Measurements from ENCODE around the gene ZNF335.

Gene ZNF335

GRCh38 chr20:45952861-45953260, 19.1 kb downstream of the ZNF335 start:
- in situ Hi-C loops (cut with MboI; ENCODE audit: low sequenced_read_pairs) = no loop called here

DNA sequence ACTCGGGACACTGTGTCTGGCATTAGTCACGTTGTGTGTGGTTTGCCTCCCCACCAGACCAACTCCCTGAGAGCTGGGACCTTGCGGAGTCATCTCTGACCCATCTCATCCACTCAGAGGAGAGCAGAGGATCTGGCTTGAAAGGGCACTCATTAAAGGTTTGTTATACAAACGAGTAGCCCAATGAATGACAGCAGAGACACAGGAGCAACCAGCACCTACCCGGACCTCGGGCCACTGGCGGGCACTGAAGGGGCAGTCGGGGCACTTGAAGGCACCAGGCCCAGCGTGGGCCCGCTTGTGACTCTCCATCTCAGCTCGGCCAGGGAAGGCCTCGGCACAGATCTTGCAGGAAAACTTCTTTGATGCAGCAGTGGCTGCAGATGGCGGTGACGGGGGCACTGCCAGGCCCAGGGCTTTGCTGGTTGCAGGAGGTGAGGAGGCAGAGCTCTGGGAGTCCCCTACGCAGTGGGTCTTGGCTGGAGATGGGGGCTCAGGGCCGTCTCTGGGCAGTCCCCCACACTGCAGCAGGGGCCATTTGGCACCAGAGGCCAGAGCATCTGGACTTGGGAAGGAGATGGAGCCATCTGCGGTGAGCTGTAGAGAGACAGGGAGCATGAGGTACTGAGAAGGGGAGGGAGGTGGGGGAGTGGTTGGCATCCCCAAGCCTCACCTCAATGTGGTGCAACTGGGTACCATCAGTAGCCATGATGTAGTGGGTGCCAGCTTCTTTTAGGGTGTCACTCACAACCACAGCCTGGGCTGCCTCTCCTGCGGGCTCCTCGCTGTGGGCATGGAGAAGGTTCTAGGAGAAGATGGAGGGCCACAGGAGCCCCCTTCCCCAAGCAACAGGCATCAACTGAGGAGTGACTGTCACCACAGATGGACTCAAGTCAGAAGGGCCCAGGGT, 19.8 kb downstream of the ZNF335 start:
- in situ Hi-C loops (cut with MboI; ENCODE audit: low sequenced_read_pairs) = no loop called here

- in situ Hi-C loops (cut with MboI; ENCODE audit: low sequenced_read_pairs) = no loop called here
Measured at GRCh38 chr20:45950330-45950646, 21.7 kb downstream of the ZNF335 start.

DNA sequence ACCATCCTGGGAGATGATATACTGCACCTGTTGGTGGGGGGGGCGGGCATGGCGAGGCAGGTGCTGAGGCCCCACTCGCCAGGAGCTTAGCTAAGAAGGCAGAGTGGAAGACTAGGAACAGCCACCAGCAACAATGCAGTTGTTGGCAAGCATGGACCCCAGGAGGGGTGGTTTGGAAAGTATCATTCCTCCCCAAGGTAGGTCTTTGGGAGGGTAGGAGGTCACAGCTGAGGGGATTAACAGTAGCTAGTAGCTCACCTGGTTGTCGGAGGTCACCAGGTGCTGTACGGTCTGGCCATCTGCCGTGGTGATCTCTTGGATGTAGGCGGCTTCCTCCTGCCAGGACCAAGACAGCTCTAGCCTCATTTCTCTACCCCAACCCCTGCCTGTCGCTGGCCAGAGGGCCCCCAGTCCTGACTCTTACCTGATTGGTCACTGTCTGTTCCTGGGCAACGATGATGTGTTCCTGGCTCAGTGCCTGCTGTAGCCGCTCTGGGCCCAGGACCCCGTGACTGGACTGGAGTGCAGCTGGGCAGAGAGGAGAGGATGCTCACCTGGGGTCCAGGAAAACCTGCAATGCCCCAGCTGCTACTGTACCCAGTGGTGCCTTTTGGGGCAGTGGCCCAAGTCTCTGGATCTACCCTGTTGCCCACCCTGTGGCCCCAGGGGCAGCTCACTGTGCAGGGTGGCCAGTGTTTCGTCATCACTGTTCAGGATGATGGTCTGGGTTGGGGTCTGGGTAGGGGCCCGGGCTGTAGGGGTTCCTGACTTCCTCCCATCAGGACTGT, 22.3 kb downstream of the ZNF335 start:
- in situ Hi-C loops (cut with MboI; ENCODE audit: low sequenced_read_pairs) = no loop called here

- in situ Hi-C loops (cut with MboI; ENCODE audit: low sequenced_read_pairs) = no loop called here
Measured at GRCh38 chr20:45948742-45949541, 23.1 kb downstream of the ZNF335 start.

GRCh38 chr20:45948261-45948733, 23.7 kb downstream of the ZNF335 start:
- in situ Hi-C loops (cut with MboI; ENCODE audit: low sequenced_read_pairs) = no loop called here

DNA sequence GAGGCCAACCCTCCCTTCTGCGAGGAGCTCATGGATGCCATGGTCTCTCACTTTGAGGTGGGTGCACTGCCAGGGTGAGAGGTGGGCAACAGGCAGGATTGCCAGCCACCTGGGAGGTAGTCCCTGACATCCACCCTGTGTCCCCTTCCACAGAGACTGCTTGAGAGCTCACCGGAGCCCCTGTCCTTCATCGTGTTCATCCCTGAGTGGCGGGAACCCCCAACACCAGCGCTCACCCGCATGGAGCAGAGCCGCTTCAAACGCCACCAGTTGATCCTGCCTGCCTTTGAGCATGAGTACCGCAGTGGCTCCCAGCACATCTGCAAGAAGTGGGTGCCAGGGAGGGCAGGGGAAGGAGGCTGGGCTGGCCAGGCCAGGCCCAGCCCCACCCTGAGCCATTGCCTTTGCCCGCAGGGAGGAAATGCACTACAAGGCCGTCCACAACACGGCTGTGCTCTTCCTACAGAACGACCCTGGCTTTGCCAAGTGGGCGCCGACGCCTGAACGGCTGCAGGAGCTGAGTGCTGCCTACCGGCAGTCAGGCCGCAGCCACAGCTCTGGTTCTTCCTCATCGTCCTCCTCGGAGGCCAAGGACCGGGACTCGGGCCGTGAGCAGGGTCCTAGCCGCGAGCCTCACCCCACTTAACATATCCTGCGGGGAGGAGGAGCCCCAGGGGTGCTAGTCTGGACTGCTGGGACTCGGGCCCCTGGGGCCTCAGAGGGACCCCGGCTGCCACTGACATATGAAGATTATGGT, 24.7 kb downstream of the ZNF335 start:
- in situ Hi-C loops (cut with MboI; ENCODE audit: low sequenced_read_pairs) = no loop called here

- in situ Hi-C loops (cut with MboI; ENCODE audit: low sequenced_read_pairs) = no loop called here
Measured at GRCh38 chr20:45946149-45946970, 25.6 kb downstream of the ZNF335 start.

GRCh38 chr20:45945678-45946148, 26.3 kb downstream of the ZNF335 start:
- in situ Hi-C loops (cut with MboI; ENCODE audit: low sequenced_read_pairs) = no loop called here

DNA sequence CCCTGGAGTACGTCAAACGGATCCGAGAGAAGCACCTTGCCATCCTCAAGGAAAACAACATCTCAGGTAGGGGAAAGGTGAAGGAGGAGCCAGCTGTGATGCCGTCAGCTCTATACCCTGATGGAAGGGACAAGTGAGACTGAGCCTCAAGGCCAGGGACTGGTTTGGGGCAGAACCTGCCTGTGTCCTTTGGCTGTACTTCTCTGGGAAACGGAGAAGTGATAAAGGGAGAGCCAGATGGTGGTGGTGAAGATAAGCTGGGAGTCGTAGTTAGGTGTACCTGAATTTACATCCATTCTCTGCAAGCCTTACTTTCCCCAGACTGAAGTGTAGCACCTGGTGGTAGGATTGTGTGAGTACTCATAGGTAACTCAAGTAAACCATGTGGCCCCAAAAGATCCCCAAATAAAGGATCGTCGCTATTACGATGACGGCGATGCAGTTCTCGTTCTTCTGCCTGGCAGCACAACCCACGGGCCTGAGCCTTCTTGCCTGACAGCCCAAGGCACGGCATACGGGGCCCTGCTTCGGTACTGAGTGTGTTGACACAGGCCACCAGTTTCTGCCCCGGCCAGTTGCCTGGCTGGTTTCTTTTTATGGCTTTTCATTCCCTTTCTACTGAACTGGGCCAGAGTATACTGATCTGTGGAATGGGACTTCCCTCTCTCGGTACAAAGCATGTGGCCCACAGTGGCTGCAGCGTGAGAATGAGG, 26.9 kb downstream of the ZNF335 start:
- in situ Hi-C loops (cut with MboI; ENCODE audit: low sequenced_read_pairs) = no loop called here

GRCh38 chr20:45944151-45944964, 27.6 kb downstream of the ZNF335 start:
- in situ Hi-C loops (cut with MboI; ENCODE audit: low sequenced_read_pairs) = no loop called here

- in situ Hi-C loops (cut with MboI; ENCODE audit: low sequenced_read_pairs) = no loop called here
Measured at GRCh38 chr20:45943613-45944012, 28.4 kb downstream of the ZNF335 start.

GRCh38 chr20:45940469-45940868, 31.5 kb downstream of the ZNF335 start:
- in situ Hi-C loops (cut with MboI; ENCODE audit: low sequenced_read_pairs) = no loop called here

- in situ Hi-C loops (cut with MboI; ENCODE audit: low sequenced_read_pairs) = no loop called here
Measured at GRCh38 chr20:45940053-45940452, 31.9 kb downstream of the ZNF335 start.

DNA sequence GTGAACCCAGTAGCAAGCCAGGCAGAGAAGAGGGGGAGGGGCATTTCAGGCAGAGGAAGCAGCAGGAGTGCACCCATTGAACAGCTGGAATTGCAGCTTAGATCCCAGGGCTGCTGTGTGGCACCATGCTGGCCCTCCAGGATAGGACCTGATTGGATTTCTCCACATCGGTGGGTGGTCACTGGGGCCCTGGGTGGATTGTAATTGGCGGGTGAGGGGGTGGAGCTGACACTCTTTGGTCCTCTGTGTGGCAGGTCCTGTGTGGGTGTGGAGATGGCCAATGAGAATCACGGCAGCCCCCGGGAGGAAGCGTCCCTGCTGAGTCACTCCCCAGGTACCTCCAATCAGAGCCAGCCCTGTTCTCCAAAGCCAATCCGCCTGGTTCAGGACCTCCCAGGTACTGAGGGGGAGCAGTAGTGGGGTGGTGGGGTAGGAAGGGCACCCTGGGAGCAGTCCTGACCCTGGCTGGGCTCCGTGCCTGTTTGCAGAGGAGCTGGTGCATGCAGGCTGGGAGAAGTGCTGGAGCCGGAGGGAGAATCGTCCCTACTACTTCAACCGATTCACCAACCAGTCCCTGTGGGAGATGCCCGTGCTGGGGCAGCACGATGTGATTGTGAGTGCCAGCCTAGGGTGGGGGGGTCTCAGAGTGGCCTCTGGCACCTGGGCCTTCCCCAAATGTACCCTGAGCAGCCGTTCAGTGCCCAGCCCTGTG, 33.1 kb downstream of the ZNF335 start:
- in situ Hi-C loops (cut with MboI; ENCODE audit: low sequenced_read_pairs) = no loop called here

DNA sequence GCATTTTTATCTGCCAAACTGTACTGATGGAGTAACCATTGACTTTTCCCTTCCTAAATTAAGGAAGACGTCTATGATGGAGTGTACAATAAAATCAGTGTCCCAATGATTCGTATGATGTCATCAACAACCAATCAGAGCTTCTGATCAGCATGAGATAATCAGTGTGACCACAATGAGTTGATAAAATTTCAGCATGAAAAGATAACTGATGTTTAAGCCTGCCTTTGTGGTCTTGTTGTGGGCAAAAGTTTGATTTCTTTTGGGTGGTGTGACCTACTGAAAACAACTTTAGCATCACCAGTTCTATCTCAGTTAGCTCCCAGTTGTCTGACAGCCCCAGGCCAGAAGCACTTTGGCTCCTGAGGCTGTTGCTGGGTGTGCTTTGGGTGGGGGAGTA, 34.2 kb downstream of the ZNF335 start:
- in situ Hi-C loops (cut with MboI; ENCODE audit: low sequenced_read_pairs) = no loop called here

GRCh38 chr20:45935416-45936046, 36.5 kb downstream of the ZNF335 start:
- in situ Hi-C loops (cut with MboI; ENCODE audit: low sequenced_read_pairs) = no loop called here
